GM18519 (cell line): Measurements from ENCODE around the gene PTBP2.
"Not testable (repeated sequence)": the region's sequence is repeated elsewhere in the genome, so short reads cannot be mapped to it uniquely, and the experiment has no call there.

Experiments
- ATAC-seq: cut with Tn5 transposase; IDR thresholded peaks from one replicate; pipeline ENCODE4 v1.9.1; 2021; ENCODE audit warnings: mild to moderate bottlenecking, moderate library complexity; ENCODE audit not compliant: unreplicated experiment, low FRiP score

PTBP2 gene

GRCh38 chr1:96727860-96728259, 6.3 kb downstream of the PTBP2 start:
- no peak for ATAC-seq

DNA sequence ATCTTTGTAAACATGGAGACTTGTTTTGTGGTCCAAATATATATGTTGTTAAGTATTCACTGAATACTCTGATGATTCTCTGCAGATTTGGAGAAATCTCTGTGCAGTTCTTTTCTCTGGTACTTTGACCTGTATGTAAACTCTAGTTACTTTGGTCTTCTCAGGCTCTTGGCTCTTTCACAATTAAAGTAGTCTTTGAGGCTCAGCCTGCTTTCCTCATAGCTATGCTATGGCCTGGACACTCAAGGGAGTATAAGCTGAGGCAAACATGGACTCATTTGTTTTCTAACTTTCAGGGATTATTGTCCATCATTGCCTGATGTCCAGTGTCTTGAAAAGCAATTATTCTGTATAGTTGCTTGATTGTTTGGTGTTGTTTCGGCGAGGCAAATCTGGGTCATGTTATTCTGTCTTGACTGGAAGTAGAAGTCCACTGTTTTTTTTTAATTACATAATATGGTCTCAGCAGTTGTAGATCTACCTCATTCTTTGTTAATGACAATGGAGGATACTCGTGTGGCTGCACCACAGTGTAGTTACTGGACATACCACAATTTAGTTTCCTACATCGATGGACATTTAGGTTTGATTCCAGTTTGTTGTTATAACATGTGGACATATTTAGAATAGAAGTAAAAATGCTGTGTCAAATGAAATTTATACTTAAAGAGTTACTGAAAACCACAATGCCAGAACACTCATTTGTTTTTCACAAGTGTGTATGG, 9.2 kb downstream of the PTBP2 start:
- ATAC-seq = no peak

DNA sequence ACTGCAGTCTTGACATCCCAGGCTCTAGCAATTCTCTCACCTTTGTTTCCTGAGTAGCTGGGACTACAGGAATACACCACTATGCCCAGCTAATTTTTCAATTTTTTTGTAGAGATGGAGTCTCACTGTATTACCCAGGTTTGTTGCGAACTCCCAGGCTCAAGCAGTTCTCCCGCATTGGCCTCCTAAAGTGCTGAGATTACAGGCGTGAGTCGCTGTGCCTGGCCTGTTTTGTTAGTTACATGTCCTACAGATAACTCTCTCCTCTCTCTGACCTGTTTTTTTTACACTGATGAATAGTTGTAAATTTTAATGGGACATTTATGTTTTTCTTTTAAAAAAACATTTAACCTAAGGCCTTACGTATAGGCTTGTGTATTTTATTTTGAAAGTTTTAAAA, 19.8 kb downstream of the PTBP2 start:
- no peak for ATAC-seq

GRCh38 chr1:96746440-96747420, 25.1 kb downstream of the PTBP2 start:
- no peak for ATAC-seq

GRCh38 chr1:96747565-96747964, 26.0 kb downstream of the PTBP2 start:
- ATAC-seq = no peak

GRCh38 chr1:96748078-96748477, 26.5 kb downstream of the PTBP2 start:
- ATAC-seq = no peak

GRCh38 chr1:96749618-96750017, 28.0 kb downstream of the PTBP2 start:
- ATAC-seq = no peak

DNA sequence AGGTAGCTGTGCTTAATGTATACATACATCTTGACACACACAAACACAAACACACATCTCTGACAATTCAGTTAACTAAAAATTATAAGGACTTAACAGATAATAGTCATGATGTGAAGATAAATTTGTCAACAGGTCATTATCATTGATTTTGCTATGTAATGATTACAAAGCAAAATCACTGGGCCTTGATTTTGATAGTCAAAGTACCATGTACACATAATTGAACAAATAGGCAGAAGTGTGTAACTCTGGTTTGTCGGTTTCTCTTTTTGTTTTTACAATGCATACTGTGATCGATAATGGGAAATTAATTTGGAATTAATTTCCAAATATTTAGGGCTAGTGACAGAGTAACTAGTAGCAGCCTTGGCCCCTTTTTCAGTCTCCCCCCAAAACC, 30.8 kb downstream of the PTBP2 start:
- no peak for ATAC-seq

DNA sequence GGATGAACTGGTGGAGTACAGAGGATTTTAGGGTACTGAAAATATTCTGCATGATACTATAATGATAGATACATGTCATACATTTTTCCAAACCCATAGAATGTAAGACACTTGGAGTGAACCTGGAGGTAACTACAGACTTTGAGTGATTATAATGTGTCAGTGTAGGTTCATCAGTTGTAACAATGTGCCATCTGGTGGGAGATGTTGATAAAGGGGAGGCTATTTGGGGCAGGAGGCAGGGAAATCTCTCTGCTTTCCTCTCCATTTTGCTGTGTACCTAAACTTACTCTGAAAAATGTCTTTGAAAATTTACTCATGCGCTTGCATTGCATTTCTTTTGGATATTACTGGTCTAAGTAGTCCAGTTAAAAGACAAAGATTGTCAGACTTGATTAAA, 35.2 kb downstream of the PTBP2 start:
- ATAC-seq = no peak

GRCh38 chr1:96762586-96762985, 41.0 kb downstream of the PTBP2 start:
- ATAC-seq = not testable (repeated sequence)

DNA sequence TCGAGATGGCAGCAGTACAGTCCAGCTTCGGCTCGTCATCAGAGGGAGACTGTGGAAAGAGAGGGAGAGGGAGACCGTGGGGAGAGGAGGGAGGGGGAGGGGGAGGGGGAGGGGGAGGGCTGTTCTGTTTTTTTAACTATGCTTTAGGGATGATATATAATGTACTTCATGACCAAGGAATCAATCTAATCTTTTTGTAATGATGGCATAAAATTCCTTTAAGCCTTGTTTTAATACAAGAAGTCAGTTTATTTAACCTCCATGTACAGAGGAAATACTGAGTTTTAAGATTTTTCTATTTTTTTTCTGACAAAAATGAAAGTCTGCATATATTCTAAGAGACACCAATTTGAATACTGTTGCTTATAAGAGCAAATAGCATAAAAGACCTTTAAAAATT, 41.9 kb downstream of the PTBP2 start:
- no peak for ATAC-seq

GRCh38 chr1:96764469-96764868, 42.9 kb downstream of the PTBP2 start:
- ATAC-seq = no peak

- ATAC-seq = no peak
Observed at GRCh38 chr1:96771847-96772246, 50.3 kb downstream of the PTBP2 start.

DNA sequence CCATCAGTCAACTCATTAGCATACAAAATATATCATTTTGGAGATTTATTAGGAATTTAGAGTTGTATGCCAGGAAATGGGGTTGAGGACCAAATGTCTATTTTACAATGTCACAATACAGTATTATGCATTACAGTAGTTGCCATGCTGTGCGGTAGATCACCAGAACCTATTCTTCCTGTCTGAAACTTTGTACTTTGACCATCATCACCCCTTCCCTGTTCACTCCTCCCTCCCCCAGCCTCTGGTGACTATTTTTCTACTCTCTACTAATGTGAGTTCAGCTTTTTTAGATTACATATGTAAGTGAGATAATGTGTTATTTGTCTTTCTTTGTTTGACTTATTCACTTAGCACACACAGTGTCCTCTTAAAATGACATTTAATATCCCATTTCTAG, 50.8 kb downstream of the PTBP2 start:
- ATAC-seq = no peak

DNA sequence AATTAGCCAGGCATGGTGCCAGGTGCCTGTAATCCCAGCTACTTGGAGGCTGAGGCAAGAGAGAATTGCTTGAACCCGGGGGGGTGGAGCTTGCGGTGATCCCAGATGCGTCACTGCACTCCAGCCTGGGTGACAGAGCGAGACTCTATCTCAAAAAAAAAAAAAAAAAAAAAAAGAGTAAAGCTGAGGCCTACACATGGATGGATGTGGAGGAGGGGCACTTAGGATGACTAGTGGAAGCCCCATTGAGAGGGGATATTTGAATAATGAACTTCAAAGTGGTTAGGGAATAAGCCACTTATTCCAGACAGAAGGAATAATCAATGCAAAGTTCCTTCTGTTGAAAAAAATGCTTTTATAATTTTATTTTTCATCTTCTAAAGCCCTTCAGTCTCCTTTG, 51.4 kb downstream of the PTBP2 start:
- no peak for ATAC-seq

DNA sequence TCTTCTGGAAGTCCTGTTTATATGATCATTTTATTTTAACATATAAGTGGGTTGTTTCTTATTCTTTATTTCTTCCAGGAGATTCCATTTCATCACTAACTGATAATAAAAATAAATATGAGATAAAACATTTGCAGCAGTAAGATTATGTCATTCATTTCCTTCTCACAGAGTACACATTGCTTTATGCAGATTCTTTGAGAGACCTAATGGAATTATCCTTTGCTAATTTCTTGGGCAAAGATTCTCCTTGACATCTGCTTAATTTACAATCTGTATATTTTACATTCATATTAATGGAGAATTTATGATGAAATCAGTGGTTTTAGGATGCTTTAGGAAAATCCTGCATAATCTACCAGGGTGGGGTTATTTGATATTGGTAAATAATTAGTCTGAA, 60.6 kb downstream of the PTBP2 start:
- ATAC-seq = no peak

DNA sequence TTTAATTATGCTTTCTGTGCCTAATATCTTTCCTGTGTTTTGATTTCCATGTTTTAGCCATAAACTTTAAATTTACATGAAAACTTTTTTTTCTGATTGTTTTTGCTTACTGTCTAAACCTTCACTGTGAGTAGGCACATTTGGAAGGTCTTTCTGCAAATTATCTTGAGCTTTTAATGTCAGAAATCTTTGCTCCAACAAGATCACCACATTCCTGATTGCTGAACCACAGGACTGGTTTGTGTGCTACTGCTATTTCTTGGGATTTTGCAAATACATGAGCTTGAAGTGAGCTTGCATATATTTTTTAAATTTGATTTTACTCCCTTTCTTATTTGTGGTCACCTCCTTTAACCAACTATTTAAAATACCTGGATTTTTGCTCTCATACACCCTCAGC, 61.3 kb downstream of the PTBP2 start:
- no peak for ATAC-seq

- ATAC-seq = no peak
Observed at GRCh38 chr1:96790599-96790998, 69.0 kb downstream of the PTBP2 start.

DNA sequence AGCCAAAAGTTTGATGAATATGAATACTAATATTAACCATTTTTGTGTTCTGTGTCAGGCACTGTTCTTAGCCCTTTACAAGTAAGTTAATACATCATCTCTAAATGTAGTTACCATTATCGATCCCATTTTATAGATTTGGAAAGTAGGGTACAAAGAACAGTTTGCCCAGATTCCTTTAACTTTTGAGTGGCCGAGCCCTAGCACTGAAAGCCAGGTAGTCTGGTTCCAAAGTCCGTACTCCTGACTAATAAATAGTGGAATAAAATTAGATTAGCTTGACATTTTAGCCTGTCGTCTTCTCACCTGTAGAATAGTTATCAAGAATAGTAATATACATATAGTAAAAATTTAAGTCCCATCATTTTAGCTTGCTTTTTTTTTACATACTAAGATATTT, 70.6 kb downstream of the PTBP2 start:
- no peak for ATAC-seq

DNA sequence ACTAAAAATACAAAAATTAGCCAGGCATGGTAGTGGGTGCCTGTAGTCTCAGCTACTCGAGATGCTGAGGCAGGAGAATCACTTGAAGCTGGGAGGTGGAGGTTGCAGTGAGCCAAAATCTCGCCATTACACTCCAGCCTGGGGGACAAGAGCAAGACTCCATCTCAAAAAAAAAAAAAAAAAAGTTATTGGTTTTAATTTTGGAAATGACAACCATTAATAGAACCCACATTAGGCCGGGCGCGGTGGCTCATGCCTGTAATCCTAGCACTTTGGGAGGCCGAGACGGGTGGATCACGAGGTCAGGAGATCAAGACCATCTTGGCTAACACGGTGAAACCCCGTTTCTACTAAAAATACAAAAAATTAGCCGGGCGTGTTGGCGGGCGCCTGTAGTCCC, 80.1 kb downstream of the PTBP2 start:
- not testable (repeated sequence) for ATAC-seq

GRCh38 chr1:96804648-96805047, 83.1 kb downstream of the PTBP2 start:
- ATAC-seq = no peak

- no peak for ATAC-seq
Observed at GRCh38 chr1:96808191-96808590, 86.6 kb downstream of the PTBP2 start.
